Measurements from ENCODE around the gene MTM1.

DNA sequence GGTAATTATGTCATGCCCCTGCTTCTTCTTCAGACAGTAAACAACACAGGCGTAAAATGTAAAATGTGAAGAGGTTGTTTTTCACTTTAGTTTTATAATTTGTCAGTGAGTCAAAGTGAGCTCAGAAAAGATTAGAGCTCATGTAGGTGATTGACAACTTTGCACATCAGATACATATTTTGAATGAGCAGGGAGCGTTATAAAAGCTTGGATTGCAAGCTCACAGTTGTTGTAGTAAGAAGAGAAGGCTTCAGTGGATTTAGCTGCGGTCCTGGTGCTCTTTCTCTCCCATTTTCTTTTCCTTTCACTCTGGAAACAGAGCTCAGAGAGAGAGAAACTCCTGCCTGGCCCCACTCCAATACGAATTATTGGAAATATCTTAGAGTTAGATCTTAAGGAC, 151.2 kb downstream of the MTM1 start:
- TF ChIP-seq CTCF (IDR thresholded peaks at IDR 0.05): no peak
- TF ChIP-seq POLR2A (IDR thresholded peaks at IDR 0.05): no peak

Data from gastroesophageal sphincter (tissue), 3 donors.